NT2/D1 (cell line): ENCODE measurements around the gene NDUFA12.

Experiments
- SUZ12 ChIP-seq: IDR thresholded peaks from 2 replicates; pipeline ENCODE4 v1.6.1; 2011; ENCODE audit not compliant: insufficient read length, insufficient read depth; ENCODE audit errors: extremely low read depth
- YY1 ChIP-seq: IDR thresholded peaks from 2 replicates; pipeline ENCODE4 v1.6.1; 2011; ENCODE audit not compliant: insufficient read length, insufficient read depth

DNA sequence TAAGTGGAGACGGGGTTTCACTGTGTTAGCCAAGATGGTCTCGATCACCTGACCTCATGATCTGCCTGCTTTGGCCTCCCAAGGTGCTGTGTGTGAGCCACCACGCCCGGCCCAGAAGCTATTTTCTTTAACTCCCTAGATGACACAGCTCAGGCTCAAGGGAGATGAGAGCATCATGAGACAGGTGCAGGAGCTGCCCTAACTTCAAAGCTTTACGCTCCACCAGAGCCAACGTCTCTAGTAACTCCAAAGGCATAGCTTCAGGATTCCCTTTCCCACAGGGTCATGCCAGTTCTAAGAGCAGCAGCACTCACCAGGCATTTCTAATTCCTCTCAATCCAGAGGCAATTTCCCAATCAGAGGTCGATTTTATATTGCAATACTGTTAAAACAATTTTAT, 21.0 kb downstream of the NDUFA12 start:
- TF ChIP-seq YY1 (no peak), SUZ12 (no peak)
